Measurements from ENCODE around the gene CCR3.

Gene CCR3

DNA sequence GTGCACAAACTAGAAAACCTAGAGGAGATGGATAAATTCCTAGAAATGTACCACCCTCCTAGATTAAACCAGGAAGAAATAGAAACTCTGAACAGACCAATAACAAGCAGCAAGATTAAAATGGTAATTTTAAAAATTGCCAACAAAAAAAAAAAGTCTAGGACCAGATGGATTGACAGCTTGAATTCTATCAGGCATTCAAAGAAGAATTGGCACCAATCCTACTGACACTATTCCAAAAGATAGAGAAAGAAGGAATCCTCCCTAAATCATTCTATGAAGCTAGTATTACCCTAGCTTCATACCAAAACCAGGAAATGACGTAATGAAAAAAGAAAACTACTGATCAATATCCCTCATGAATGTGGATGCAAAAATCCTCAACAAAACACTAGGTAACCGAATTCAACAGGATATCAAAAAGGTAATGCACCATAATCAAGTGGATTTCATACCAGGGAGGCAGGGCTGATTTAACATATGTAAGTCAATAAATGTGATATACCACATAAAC lies 24.0 kb upstream of the CCR3 start:
- in situ Hi-C loops (cut with HindIII; ENCODE audit: low sequenced_read_pairs), result no loop called here

- in situ Hi-C loops (cut with HindIII; ENCODE audit: low sequenced_read_pairs), result no loop called here
These were observed 20.9 kb upstream of the CCR3 start for GRCh38 chr3:46221391-46221790.

DNA sequence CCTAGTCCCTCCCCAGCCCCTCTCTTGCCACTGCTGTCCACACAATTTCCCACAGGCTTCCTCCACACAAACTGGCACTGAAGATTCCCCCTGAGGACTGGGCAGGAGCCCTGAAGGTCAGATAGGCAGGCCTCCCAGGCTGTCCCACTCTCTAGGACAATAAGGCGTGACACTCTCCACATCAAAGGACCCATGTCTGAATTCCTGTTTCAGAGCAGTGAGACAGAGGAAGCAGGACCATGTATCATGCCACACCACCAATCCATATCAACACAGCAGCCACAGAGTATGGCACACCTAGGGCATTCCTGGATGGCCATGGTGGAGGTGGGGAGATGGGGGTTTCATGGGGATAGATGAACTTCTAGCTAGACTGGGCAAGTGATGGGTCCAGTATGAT lies 20.3 kb upstream of the CCR3 start:
- in situ Hi-C loops (cut with HindIII; ENCODE audit: low sequenced_read_pairs), result no loop called here

DNA sequence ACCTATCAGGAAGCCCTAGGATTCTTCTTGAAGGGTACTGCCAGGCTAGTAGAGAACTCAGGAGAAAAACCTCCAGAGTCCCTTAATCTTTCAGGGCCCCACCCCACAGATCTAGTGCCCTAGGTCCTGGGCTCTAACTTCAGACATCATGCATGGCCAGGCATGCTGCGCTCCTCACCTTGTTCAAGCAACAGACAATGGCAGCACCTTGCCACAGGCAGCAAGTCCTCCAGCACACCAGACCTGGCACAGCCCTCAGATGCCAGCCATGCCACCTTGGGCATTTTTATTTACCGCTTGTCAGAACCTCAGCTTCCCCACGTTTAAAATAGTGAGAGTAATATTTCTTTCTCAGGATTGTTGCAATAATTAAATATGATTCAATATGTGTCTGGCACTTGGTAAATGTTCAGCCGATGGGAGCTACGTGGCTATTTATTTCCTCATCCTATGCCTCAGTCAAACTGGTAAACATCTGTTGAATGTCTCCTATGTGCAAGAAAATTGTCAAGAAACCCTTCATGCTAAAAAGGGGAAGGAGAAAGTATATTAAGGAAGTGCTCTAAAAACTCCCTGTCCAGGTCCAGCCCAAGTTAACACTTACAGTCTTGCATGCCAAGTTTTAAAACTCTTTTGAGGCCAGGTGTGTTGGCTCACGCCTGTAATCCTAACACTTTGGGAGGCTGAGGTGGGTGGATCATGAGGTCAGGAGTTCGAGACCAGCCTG lies 19.7 kb upstream of the CCR3 start:
- in situ Hi-C loops (cut with HindIII; ENCODE audit: low sequenced_read_pairs), result no loop called here

DNA sequence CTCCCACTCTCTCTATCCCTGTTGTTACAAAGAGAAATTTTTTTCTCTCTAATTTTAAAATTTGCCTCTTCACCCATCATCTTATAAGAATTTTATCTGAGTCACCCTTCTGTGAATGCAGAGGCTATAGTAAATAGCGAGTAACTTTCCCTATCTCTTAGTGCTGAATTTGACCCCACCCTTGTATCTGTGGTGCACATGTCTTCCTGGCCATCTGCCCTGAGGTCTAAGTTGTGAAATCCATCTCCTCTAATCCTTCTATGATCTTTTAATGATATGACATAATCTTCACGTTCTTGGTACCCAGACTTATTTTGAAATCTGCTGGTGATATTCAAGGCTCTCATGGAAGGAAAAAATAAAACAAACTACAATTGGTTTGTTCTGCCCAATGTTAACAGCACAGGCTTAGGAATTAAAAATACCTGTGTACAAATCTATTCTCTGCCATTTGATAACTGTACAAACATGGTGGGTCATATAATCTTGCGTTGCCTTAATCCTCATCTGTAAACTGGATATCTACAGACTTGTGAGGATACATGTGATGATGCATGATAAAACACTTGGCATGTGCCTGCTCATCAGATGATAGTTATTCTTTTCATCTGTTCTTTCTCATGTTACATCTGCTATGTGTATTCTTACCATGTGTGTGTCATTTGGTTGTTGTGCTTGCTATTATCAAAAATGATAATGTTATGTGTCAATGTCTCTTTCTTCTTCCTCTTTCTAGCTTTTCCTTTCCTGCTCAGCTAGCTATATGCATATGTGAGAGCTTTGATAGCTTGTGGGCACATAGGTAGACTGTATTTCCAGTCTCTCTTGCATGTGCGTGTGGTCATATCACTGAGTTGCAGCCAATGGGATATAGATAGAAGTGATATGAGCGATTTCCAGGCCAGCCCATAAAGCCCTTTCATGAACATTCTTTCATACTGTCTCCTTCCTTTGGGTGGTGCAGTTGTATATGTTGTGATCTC lies 13.7 kb upstream of the CCR3 start:
- in situ Hi-C loops (cut with HindIII; ENCODE audit: low sequenced_read_pairs), result no loop called here

DNA sequence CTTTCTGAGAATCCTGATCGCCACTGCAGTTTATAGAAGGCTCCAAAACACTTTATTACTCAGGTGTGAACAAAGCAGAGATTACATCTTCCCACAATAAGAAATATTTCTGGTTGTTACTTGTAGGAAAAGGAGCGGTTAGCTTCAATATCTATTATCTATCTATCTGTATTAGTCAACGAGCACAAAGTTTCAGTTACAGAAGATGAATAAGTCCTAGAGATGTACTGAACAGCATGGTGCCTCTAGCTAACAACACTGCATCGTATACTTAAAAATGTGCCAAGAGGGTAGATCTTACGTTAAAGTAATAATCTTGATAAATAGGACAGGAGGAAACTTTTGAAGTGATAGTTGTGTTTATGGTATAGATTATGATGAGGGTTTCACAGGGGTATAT lies 10.9 kb upstream of the CCR3 start:
- in situ Hi-C loops (cut with HindIII; ENCODE audit: low sequenced_read_pairs), result no loop called here

DNA sequence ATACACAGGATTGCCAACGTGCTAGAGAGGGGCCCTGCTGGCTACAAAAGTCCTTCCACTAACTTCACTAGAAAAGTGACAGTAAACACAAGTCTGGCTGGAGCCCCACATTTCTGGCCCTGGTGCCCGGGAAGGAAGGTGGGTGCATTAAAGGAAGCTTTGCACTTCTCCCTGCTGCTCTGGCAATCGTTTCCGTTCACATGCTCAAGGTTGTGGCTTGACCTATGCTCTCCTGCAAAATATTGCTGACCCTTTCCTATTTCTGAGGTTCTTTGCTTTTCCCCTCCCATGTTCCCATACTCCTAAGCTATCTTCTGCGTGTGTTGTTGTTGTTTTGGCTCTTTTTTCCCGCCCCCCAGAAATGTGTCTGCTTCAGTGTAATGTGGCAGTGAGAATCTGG lies 9.1 kb upstream of the CCR3 start:
- in situ Hi-C loops (cut with HindIII; ENCODE audit: low sequenced_read_pairs), result no loop called here

- in situ Hi-C loops (cut with HindIII; ENCODE audit: low sequenced_read_pairs), result no loop called here
These were observed 6.8 kb upstream of the CCR3 start for GRCh38 chr3:46235425-46235824.

- in situ Hi-C loops (cut with HindIII; ENCODE audit: low sequenced_read_pairs), result no loop called here
These were observed 5.8 kb upstream of the CCR3 start for GRCh38 chr3:46236294-46237054.

DNA sequence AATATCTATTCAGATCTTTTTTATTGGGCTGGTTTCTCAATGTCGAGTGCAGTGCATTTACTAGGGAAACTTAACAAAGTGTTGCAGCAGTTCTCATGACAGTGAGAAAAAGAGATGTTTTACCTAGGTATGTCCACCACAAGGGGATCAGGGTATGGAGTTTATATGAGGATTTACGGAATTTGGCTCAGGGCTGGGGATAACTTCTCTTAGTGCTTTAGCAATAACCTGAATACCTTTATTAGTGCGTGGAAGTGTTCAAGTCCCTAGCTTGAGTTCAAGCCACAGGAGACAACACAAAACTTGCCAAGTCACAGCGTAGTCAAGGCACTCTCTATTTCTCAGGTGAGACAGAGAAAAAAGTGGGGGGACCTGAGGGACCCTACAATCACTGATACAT lies 3.9 kb upstream of the CCR3 start:
- in situ Hi-C loops (cut with HindIII; ENCODE audit: low sequenced_read_pairs), result no loop called here

DNA sequence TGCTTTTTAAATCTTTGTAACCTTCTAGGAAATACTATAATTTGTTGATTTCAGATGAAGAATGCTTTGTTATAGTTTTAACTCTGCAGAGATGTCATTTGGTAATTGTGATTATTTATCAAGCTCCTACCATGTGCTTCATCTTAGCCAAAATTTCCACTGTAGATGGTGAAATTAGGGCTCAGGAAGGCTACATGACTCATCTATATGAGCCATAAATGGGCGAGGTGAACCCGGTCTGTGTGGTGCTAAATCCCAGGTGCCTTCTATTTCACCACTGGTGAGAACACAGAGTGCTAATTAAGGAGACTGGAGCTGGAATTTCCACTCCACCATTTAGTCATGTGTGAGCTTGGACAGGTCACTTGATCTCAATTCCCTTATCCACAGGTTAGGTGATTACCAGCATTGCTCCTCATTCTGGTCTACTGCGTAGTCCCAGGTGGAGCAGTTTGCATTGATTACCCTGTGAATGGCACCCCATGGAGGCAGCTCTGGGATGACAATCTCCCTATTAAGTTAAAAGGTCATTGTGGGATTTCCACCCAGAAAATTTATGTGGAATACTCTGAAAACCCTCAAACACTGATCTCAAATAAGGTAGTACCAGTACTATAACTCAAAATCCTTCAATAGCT lies 2.8 kb upstream of the CCR3 start:
- in situ Hi-C loops (cut with HindIII; ENCODE audit: low sequenced_read_pairs), result no loop called here

DNA sequence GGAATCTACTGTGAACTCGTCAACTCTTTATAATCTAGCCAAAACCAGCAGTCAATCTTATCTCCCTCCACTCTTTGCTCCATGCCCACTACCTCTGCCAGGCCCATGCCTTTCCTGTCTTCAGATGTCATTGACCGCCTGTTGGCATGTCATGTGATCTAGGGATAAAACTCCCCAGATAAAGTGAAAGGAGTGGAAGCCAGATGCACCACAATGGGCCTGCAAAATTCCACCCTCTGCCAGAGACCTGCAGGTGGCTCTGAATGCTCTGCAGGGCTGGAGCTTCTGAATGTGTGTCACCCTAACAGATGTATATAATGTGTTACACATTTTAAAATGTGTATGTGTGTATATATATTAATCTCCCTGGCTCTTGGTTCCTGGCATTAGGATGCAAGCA lies 2.3 kb upstream of the CCR3 start:
- in situ Hi-C loops (cut with HindIII; ENCODE audit: low sequenced_read_pairs), result no loop called here

GRCh38 chr3:46243560-46243959 lies 1.3 kb downstream of the CCR3 start:
- in situ Hi-C loops (cut with HindIII; ENCODE audit: low sequenced_read_pairs), result no loop called here

GRCh38 chr3:46245146-46245545 lies 2.9 kb downstream of the CCR3 start:
- in situ Hi-C loops (cut with HindIII; ENCODE audit: low sequenced_read_pairs), result no loop called here

GRCh38 chr3:46252980-46253379 lies 10.7 kb downstream of the CCR3 start:
- in situ Hi-C loops (cut with HindIII; ENCODE audit: low sequenced_read_pairs), result no loop called here

DNA sequence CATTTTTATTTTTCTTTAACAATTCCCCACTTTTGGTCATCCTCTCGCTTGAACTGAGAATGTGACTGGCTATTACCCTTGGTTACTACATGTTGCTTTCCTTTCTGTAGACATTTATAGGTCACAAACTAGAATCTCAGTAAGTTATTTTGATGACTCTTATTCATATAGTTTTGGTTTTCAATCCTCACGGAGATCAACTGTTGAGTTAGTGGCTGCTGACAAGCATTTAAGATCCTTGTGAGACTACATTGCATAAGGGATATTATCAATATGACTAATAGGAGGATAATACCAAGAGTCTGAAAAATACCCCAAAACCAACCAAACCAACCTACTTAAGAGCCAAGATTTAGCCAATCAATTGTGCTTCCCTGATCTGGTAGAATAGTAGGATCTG lies 16.3 kb downstream of the CCR3 start:
- in situ Hi-C loops (cut with HindIII; ENCODE audit: low sequenced_read_pairs), result no loop called here

- in situ Hi-C loops (cut with HindIII; ENCODE audit: low sequenced_read_pairs), result no loop called here
These were observed 19.8 kb downstream of the CCR3 start for GRCh38 chr3:46261926-46262594.

GRCh38 chr3:46264002-46264401 lies 21.7 kb downstream of the CCR3 start:
- in situ Hi-C loops (cut with HindIII; ENCODE audit: low sequenced_read_pairs), result no loop called here

DNA sequence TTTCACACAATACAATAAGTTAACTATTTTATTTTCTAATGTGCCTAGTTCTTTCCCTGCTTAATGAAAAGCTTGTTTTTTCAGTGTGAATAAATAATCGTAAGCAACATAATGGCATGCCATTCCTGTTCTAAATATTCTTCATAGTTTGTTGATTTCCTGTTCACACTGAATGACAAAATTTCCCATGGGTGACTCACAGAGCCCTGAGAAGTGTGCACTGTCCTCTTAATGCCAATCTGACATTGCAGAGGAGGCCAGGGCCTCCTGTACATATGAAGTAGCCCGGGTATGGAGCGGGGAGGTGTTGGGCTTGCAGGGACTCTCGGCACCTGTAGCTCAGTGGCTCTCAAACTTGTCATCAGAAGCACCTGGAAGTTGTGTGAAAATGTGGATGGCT lies 24.3 kb downstream of the CCR3 start:
- in situ Hi-C loops (cut with HindIII; ENCODE audit: low sequenced_read_pairs), result no loop called here

GRCh38 chr3:46269556-46269955 lies 27.3 kb downstream of the CCR3 start:
- in situ Hi-C loops (cut with HindIII; ENCODE audit: low sequenced_read_pairs), result no loop called here
